H1 (cell line): ENCODE results near the gene UPF3B. TPM values are rescaled to one million over a fixed set of nuclear protein-coding genes. Genes with fewer than 3 reads are reported as not detected.

Experiments
- CHD1 ChIP-seq: IDR thresholded peaks from 2 replicates; pipeline ENCODE4 v1.6.1; 2012; ENCODE audit warnings: low read depth, low read length, improper control_type of control experiment
- JUN ChIP-seq: IDR thresholded peaks from 2 replicates; pipeline ENCODE4 v1.6.1; 2011; ENCODE audit warnings: low read depth, mild to moderate bottlenecking, improper control_type of control experiment, low read length
- KDM5A ChIP-seq: fragments of 200-600 bp; IDR thresholded peaks from 2 replicates; pipeline ENCODE4 v1.7.1; 2012; ENCODE audit warnings: mild to moderate bottlenecking, low read length, inconsistent platforms, mixed read lengths
- NANOG ChIP-seq: IDR thresholded peaks from 2 replicates; pipeline ENCODE4 v1.6.1; 2011; ENCODE audit warnings: low read length, low read depth, mild to moderate bottlenecking, inconsistent platforms; ENCODE audit not compliant: insufficient read depth, poor library complexity, severe bottlenecking
- SIX5 ChIP-seq: IDR thresholded peaks from 2 replicates; pipeline ENCODE4 v1.6.1; 2011; ENCODE audit warnings: mild to moderate bottlenecking, low read depth, low read length
- SRF ChIP-seq: IDR thresholded peaks from 2 replicates; pipeline ENCODE4 v1.6.1; 2011; ENCODE audit warnings: mild to moderate bottlenecking, low read depth, low read length, moderate library complexity
- TBP ChIP-seq: IDR thresholded peaks from 2 replicates; pipeline ENCODE4 v1.6.1; 2011; ENCODE audit warnings: low read depth, low read length, improper control_type of control experiment
- polyA plus RNA-seq, 7 experiments: library from polyadenylated mRNA; depleted of rRNA in 3 of 7; stranded (reverse) in 5 of 7; unstranded in 2 of 7; fragments of >200 nt in 5 of 7; fragments of 200-250 nt in 2 of 7; gene quantifications; 1 replicate in 5 of 7; 2 replicates in 1 of 7; 4 replicates in 1 of 7; pipeline versions ENCODE4 v1.2.1 to v1.2.3, GENCODE V29; 2011 to 2013; ENCODE audit warnings: missing spikeins in 2 of 7, mixed read lengths in 2 of 7
- total RNA-seq: library from RNA; stranded (reverse); fragmentation: NEBNext Ultra II Directional; extraction: Animal tissue kit (Norgen Biotek cat#: 25700); gene quantifications from 2 replicates; pipeline ENCODE4 v1.2.1, GENCODE V29; 2021
- TF ChIP-seq, protein P1 (sequence below): IDR thresholded peaks from 2 replicates; pipeline ENCODE4 v1.6.1; 2012; ENCODE audit warnings: low read length, inconsistent platforms
- TF ChIP-seq, protein P2 (sequence below), 3 experiments: IDR thresholded peaks; 1 replicate in 2 of 3; 2 replicates in 1 of 3; pipeline versions ENCODE4 v1.5.1 to v1.6.1; 2011; ENCODE audit warnings: low read length in 3 of 3, mild to moderate bottlenecking in 3 of 3, inconsistent platforms in 2 of 3, low read depth in 1 of 3, moderate library complexity in 1 of 3; ENCODE audit not compliant: insufficient read depth in 1 of 3; ENCODE audit errors: control extremely low read depth in 1 of 3

Gene UPF3B
- total and polyA plus RNA-seq, 2 of the 8 experiments (the other 6 are each of a cell fraction or from before 2014, with no cell fraction given) = 7.8 to 20.9 TPM

DNA sequence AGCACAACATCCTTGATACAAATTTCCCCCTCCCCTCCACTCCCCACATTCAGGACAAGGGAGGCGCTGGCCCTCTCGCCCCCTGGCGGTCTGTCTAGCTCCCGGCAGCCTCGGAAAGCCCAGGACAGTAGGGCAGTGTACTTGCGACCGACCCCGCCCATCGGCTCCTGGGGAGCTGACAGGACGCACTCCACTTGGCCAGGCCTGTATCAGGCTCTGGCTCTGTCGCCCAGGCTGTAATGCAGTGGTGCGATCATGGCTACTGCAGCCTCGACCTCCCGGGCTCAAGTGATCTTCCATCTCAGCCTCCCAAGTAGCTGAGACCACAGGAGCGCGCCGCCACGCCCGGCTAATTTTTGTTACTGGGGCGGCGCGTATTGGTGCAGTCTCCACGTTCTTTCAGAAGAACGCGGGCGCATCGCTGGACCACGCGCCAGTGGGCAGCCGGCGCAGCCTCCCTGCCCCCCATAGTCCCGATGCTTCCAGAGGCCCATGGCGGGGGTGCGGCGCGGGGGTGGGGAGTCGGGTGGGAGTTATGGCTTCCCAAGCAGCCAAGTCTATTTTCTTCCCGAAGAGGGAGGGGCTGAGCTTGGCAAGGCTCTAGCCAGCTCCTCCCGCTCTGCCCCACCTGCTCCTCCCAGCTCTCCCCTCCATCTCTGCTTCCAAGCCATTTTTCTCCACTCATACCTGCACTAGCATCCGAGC is 35.1 kb upstream of the UPF3B start (continued):
- TF ChIP-seq, protein P1, sequence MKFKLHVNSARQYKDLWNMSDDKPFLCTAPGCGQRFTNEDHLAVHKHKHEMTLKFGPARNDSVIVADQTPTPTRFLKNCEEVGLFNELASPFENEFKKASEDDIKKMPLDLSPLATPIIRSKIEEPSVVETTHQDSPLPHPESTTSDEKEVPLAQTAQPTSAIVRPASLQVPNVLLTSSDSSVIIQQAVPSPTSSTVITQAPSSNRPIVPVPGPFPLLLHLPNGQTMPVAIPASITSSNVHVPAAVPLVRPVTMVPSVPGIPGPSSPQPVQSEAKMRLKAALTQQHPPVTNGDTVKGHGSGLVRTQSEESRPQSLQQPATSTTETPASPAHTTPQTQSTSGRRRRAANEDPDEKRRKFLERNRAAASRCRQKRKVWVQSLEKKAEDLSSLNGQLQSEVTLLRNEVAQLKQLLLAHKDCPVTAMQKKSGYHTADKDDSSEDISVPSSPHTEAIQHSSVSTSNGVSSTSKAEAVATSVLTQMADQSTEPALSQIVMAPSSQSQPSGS = no peak
- TF ChIP-seq KDM5A (no peak), CHD1 (no peak), TBP (no peak), NANOG (no peak), SIX5 (no peak), JUN (no peak), SRF (no peak)
- TF ChIP-seq, protein P2, sequence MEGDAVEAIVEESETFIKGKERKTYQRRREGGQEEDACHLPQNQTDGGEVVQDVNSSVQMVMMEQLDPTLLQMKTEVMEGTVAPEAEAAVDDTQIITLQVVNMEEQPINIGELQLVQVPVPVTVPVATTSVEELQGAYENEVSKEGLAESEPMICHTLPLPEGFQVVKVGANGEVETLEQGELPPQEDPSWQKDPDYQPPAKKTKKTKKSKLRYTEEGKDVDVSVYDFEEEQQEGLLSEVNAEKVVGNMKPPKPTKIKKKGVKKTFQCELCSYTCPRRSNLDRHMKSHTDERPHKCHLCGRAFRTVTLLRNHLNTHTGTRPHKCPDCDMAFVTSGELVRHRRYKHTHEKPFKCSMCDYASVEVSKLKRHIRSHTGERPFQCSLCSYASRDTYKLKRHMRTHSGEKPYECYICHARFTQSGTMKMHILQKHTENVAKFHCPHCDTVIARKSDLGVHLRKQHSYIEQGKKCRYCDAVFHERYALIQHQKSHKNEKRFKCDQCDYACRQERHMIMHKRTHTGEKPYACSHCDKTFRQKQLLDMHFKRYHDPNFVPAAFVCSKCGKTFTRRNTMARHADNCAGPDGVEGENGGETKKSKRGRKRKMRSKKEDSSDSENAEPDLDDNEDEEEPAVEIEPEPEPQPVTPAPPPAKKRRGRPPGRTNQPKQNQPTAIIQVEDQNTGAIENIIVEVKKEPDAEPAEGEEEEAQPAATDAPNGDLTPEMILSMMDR (IDR thresholded peaks at IDR 0.05; ENCODE audit: control extremely low read depth in 1 of 3, insufficient read depth in 1 of 3, low read depth in 1 of 3, low read length in 3 of 3) = peak; percentile 65 to 81 (median 80)
